WTC11 (cell line): ENCODE measurements around the gene PLCL2. TPM values are rescaled to one million over a fixed set of nuclear protein-coding genes. Genes with fewer than 3 reads are reported as not detected.

Source experiments
- ATAC-seq: fragments of 200-7000 bp; cut with Tn5 transposase; 2 replicates; pipeline ENCODE4 v1.10.0; 2021; ENCODE audit warnings: mild to moderate bottlenecking, moderate library complexity
- CTCF ChIA-PET: fragments of 300-600 bp; sonication (Branson Sonifier 250); formaldehyde crosslinking; loops from one replicate; lab custom pipeline; 2021; ENCODE audit warnings: antibody characterized with exemption; lab: Charles Lee
- POLR2A ChIA-PET: fragments of 350-600 bp; sonication (Branson Sonifier 250); formaldehyde crosslinking; loops from one replicate; lab custom pipeline; 2021; ENCODE audit warnings: antibody characterized with exemption; lab: Charles Lee
- DNase-seq: peaks from one replicate; pipeline ENCODE4 v3.0.0; 2021; ENCODE audit warnings: low spot score
- H3K27ac Mint-ChIP-seq: 2 replicates; pipeline ENCODE4 v1.8.0; 2021; ENCODE audit warnings: mixed read lengths
- H3K27me3 Mint-ChIP-seq: 2 replicates; pipeline ENCODE4 v1.8.0; 2021; ENCODE audit warnings: low read depth, mild to moderate bottlenecking, moderate library complexity, mixed read lengths
- H3K36me3 Mint-ChIP-seq: 2 replicates; pipeline ENCODE4 v1.8.0; 2021; ENCODE audit warnings: mixed read lengths
- H3K4me1 Mint-ChIP-seq: 2 replicates; pipeline ENCODE4 v1.8.0; 2022; ENCODE audit warnings: mixed read lengths
- H3K4me3 Mint-ChIP-seq: 2 replicates; pipeline ENCODE4 v1.8.0; 2021; ENCODE audit warnings: mild to moderate bottlenecking, moderate library complexity, mixed read lengths
- H3K9me3 Mint-ChIP-seq: 2 replicates; pipeline ENCODE4 v1.8.0; 2021; ENCODE audit warnings: mixed read lengths
- EMX1 ChIP-seq: fragments of 250-450 bp; sonication (Bioruptor Pico); IDR thresholded peaks from 2 replicates; pipeline ENCODE4 v1.8.0; 2021; ENCODE audit warnings: mild to moderate bottlenecking
- ETV6 ChIP-seq: sonication (generic); formaldehyde crosslinking; IDR thresholded peaks from 2 replicates; pipeline ENCODE4 v1.8.1; 2022; ENCODE audit warnings: mild to moderate bottlenecking, missing genetic modification reagents
- MYBL2 ChIP-seq: sonication (generic); formaldehyde crosslinking; IDR thresholded peaks from 2 replicates; pipeline ENCODE4 v1.8.1; 2023; ENCODE audit warnings: mild to moderate bottlenecking, moderate library complexity, missing genetic modification reagents
- NR2C2 ChIP-seq: sonication (generic); formaldehyde crosslinking; IDR thresholded peaks from 2 replicates; pipeline ENCODE4 v1.8.0; 2022; ENCODE audit warnings: mild to moderate bottlenecking, missing genetic modification reagents
- SP1 ChIP-seq: sonication (generic); formaldehyde crosslinking; conservative IDR thresholded peaks from 2 replicates; pipeline ENCODE4 v1.8.1; 2022; ENCODE audit warnings: missing genetic modification reagents
- TCF7 ChIP-seq: sonication (generic); formaldehyde crosslinking; IDR thresholded peaks from 2 replicates; pipeline ENCODE4 v1.8.0; 2022; ENCODE audit warnings: mild to moderate bottlenecking, low read depth, missing genetic modification reagents, moderate library complexity
- ZNF416 ChIP-seq: fragments of 250-450 bp; sonication (Bioruptor Pico); IDR thresholded peaks from 2 replicates; pipeline ENCODE4 v1.9.0; 2021; ENCODE audit warnings: mild to moderate bottlenecking, inconsistent platforms
- total RNA-seq: library from RNA; stranded (reverse); gene quantifications from 3 replicates; pipeline ENCODE4 v1.2.3, GENCODE V29; 2021
- TF ChIP-seq, protein P1 (sequence below): sonication (generic); formaldehyde crosslinking; IDR thresholded peaks from 2 replicates; pipeline ENCODE4 v1.8.0; 2022; ENCODE audit warnings: mild to moderate bottlenecking, missing genetic modification reagents
- TF ChIP-seq, protein P2 (sequence below): sonication (generic); formaldehyde crosslinking; IDR thresholded peaks from 2 replicates; pipeline ENCODE4 v1.8.1; 2023; ENCODE audit warnings: mild to moderate bottlenecking, moderate library complexity, missing genetic modification reagents
- TF ChIP-seq, protein P3 (sequence below): fragments of 250-450 bp; sonication (Bioruptor Pico); IDR thresholded peaks from 2 replicates; pipeline ENCODE4 v1.8.0; 2021; ENCODE audit warnings: mild to moderate bottlenecking
- TF ChIP-seq, protein P4 (sequence below): fragments of 250-450 bp; sonication (Bioruptor Pico); IDR thresholded peaks from 2 replicates; pipeline ENCODE4 v2.1.2; 2022; ENCODE audit warnings: mild to moderate bottlenecking, moderate library complexity
- TF ChIP-seq, protein P5 (sequence below): sonication (generic); formaldehyde crosslinking; IDR thresholded peaks from 2 replicates; pipeline ENCODE4 v1.8.1; 2023; ENCODE audit warnings: mild to moderate bottlenecking, missing genetic modification reagents, moderate library complexity
- TF ChIP-seq, protein P6 (sequence below): sonication (generic); formaldehyde crosslinking; IDR thresholded peaks from 2 replicates; pipeline ENCODE4 v1.8.1; 2022; ENCODE audit warnings: low read depth, mild to moderate bottlenecking, moderate library complexity, missing genetic modification reagents, borderline replicate concordance
- TF ChIP-seq, protein P7 (sequence below): fragments of 250-450 bp; sonication (Bioruptor Pico); conservative IDR thresholded peaks from 2 replicates; pipeline ENCODE4 v1.9.0; 2021; ENCODE audit warnings: mild to moderate bottlenecking

PLCL2 gene
- total RNA-seq, 1 experiment from 2014 or later, result 11.8 TPM

DNA sequence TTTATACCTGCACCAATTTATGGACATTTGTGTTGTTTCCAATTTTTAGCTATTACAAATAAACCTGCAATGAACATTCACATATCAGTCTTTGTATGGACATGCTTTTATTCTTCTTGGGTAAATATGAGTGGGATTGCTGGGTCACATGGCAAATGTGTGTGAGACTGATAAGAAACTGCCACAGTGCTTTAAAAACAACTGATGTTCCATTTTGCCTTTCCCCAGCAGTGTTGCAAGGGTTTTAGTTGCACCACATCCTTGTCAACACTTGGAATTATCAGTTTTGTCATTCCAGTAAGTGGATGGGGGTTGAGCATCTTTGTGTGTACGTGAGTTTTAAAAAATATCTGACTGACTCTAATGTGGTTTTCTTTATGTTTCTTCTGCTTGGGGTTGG, 191.2 kb downstream of the PLCL2 start:
- ATAC-seq, result no peak
- Mint-ChIP-seq H3K27me3 (no peaks in the 10 kb centered on the region), H3K4me1 (peaks cover 3% of the 10 kb centered on the region), H3K9me3 (peaks cover 8% of the 10 kb centered on the region), H3K36me3 (no peaks in the 10 kb centered on the region), H3K27ac (no peak overlapping the region), H3K4me3 (no peak overlapping the region)
- TF ChIP-seq, protein P1, sequence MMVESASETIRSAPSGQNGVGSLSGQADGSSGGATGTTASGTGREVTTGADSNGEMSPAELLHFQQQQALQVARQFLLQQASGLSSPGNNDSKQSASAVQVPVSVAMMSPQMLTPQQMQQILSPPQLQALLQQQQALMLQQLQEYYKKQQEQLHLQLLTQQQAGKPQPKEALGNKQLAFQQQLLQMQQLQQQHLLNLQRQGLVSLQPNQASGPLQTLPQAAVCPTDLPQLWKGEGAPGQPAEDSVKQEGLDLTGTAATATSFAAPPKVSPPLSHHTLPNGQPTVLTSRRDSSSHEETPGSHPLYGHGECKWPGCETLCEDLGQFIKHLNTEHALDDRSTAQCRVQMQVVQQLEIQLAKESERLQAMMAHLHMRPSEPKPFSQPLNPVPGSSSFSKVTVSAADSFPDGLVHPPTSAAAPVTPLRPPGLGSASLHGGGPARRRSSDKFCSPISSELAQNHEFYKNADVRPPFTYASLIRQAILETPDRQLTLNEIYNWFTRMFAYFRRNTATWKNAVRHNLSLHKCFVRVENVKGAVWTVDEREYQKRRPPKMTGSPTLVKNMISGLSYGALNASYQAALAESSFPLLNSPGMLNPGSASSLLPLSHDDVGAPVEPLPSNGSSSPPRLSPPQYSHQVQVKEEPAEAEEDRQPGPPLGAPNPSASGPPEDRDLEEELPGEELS (CRISPR knock-in tag), result no peak
- TF ChIP-seq, protein P2, sequence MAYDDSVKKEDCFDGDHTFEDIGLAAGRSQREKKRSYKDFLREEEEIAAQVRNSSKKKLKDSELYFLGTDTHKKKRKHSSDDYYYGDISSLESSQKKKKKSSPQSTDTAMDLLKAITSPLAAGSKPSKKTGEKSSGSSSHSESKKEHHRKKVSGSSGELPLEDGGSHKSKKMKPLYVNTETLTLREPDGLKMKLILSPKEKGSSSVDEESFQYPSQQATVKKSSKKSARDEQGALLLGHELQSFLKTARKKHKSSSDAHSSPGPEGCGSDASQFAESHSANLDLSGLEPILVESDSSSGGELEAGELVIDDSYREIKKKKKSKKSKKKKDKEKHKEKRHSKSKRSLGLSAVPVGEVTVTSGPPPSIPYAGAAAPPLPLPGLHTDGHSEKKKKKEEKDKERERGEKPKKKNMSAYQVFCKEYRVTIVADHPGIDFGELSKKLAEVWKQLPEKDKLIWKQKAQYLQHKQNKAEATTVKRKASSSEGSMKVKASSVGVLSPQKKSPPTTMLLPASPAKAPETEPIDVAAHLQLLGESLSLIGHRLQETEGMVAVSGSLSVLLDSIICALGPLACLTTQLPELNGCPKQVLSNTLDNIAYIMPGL (CRISPR knock-in tag), result no peak
- TF ChIP-seq MYBL2 (CRISPR knock-in tag), result no peak
- TF ChIP-seq ZNF416 (CRISPR knock-in tag), result no peak
- TF ChIP-seq, protein P3, sequence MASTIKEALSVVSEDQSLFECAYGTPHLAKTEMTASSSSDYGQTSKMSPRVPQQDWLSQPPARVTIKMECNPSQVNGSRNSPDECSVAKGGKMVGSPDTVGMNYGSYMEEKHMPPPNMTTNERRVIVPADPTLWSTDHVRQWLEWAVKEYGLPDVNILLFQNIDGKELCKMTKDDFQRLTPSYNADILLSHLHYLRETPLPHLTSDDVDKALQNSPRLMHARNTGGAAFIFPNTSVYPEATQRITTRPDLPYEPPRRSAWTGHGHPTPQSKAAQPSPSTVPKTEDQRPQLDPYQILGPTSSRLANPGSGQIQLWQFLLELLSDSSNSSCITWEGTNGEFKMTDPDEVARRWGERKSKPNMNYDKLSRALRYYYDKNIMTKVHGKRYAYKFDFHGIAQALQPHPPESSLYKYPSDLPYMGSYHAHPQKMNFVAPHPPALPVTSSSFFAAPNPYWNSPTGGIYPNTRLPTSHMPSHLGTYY (CRISPR knock-in tag), result no peak
- TF ChIP-seq, protein P4, sequence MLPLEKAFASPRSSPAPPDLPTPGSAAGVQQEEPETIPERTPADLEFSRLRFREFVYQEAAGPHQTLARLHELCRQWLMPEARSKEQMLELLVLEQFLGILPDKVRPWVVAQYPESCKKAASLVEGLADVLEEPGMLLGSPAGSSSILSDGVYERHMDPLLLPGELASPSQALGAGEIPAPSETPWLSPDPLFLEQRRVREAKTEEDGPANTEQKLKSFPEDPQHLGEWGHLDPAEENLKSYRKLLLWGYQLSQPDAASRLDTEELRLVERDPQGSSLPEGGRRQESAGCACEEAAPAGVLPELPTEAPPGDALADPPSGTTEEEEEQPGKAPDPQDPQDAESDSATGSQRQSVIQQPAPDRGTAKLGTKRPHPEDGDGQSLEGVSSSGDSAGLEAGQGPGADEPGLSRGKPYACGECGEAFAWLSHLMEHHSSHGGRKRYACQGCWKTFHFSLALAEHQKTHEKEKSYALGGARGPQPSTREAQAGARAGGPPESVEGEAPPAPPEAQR, result no peak
- TF ChIP-seq, protein P5, sequence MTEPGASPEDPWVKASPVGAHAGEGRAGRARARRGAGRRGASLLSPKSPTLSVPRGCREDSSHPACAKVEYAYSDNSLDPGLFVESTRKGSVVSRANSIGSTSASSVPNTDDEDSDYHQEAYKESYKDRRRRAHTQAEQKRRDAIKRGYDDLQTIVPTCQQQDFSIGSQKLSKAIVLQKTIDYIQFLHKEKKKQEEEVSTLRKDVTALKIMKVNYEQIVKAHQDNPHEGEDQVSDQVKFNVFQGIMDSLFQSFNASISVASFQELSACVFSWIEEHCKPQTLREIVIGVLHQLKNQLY, result no peak
- TF ChIP-seq TCF7 (CRISPR knock-in tag), result no peak
- TF ChIP-seq, protein P6, sequence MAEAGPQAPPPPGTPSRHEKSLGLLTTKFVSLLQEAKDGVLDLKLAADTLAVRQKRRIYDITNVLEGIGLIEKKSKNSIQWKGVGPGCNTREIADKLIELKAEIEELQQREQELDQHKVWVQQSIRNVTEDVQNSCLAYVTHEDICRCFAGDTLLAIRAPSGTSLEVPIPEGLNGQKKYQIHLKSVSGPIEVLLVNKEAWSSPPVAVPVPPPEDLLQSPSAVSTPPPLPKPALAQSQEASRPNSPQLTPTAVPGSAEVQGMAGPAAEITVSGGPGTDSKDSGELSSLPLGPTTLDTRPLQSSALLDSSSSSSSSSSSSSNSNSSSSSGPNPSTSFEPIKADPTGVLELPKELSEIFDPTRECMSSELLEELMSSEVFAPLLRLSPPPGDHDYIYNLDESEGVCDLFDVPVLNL (CRISPR knock-in tag), result no peak
- TF ChIP-seq SP1 (CRISPR knock-in tag), result no peak
- no peak for TF ChIP-seq NR2C2 (CRISPR knock-in tag)
- TF ChIP-seq, protein P7, sequence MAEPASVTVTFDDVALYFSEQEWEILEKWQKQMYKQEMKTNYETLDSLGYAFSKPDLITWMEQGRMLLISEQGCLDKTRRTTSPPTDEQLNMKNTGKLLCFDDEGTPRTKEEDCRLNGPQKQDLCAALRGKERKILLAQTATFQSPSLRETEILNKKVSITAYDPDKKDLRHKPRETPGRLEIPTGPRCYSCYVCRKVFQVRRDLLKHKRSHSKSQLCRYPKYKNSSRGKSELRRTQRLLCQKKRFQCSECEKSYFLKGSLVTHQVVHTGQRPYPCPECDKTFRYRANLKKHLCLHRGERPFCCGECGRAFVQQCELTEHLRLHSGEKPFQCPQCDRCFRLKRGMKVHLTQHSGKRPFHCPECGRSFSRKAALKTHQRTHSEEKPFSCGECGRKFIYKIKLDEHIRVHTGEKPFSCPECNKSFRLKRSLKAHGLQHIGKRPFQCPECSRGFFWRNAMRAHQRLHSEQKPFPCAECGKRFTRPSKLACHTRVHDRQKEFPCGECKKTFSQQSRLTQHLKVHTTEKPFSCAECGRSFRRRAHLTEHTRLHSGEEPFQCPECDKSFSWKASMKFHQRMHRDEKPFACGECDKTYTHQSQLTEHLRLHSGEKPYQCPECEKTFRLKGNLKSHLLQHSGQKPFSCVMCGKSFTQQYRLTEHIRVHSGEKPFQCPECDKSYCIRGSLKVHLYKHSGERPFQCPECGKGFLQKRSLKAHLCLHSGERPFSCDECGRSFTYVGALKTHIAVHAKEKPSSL (CRISPR knock-in tag), result no peak
- no peak for TF ChIP-seq ETV6 (CRISPR knock-in tag)
- TF ChIP-seq EMX1 (CRISPR knock-in tag), result no peak
- POLR2A ChIA-PET, result no interaction called here
- no peak for DNase-seq
- CTCF ChIA-PET, result no interaction called here
